ENCODE results near the gene WWC2.
"Not testable (repeated sequence)": the region's sequence is repeated elsewhere in the genome, so short reads cannot be mapped to it uniquely, and the experiment has no call there.

Gene WWC2

GRCh38 chr4:183118585-183118984, 19.5 kb downstream of the WWC2 start:
- H3K79me2 ChIP-seq, result no peaks in the 10 kb centered on the region
- no peak overlapping the region for H3K27ac ChIP-seq
- H3K4me2 ChIP-seq (ENCODE audit: low read length), result no peak overlapping the region
- H3K36me3 ChIP-seq (ENCODE audit: control insufficient read depth, insufficient read depth, low read length), result no peaks in the 10 kb centered on the region
- H3K27me3 ChIP-seq (ENCODE audit: control insufficient read depth, insufficient read depth, low read length), result no peaks in the 10 kb centered on the region
- H3K9ac ChIP-seq, result no peak overlapping the region
- H3K4me1 ChIP-seq, result no peaks in the 10 kb centered on the region
- TF ChIP-seq CTCF (IDR thresholded peaks at IDR 0.05), result no peak
- H2AFZ ChIP-seq, result no peak overlapping the region
- H3K9me3 ChIP-seq (ENCODE audit: control insufficient read depth, low read length), result no peaks in the 10 kb centered on the region
- H3K4me3 ChIP-seq (ENCODE audit: low read depth, low read length), result no peak overlapping the region

- not testable (repeated sequence) for H3K4me1 ChIP-seq; H3K27me3 ChIP-seq (ENCODE audit: control insufficient read depth, insufficient read depth, low read length); H3K79me2 ChIP-seq; H3K9me3 ChIP-seq (ENCODE audit: control insufficient read depth, low read length); H3K9ac ChIP-seq; H3K36me3 ChIP-seq (ENCODE audit: control insufficient read depth, insufficient read depth, low read length); H3K27ac ChIP-seq; H3K4me2 ChIP-seq (ENCODE audit: low read length); H2AFZ ChIP-seq; H3K4me3 ChIP-seq (ENCODE audit: low read depth, low read length)
Observed at GRCh38 chr4:183121660-183122059, 22.6 kb downstream of the WWC2 start.

- no peaks in the 10 kb centered on the region for H3K36me3 ChIP-seq (ENCODE audit: control insufficient read depth, insufficient read depth, low read length)
- no peaks in the 10 kb centered on the region for H3K27me3 ChIP-seq (ENCODE audit: control insufficient read depth, insufficient read depth, low read length)
- H3K9ac ChIP-seq, result no peak overlapping the region
- no peak overlapping the region for H3K4me3 ChIP-seq (ENCODE audit: low read depth, low read length)
- no peak overlapping the region for H3K27ac ChIP-seq
- no peaks in the 10 kb centered on the region for H3K9me3 ChIP-seq (ENCODE audit: control insufficient read depth, low read length)
- no peaks in the 10 kb centered on the region for H3K79me2 ChIP-seq
- H3K4me2 ChIP-seq (ENCODE audit: low read length), result no peak overlapping the region
- no peak overlapping the region for H2AFZ ChIP-seq
- H3K4me1 ChIP-seq, result no peaks in the 10 kb centered on the region
- TF ChIP-seq CTCF (IDR thresholded peaks at IDR 0.05), result no peak
Observed at GRCh38 chr4:183124228-183124627, 25.2 kb downstream of the WWC2 start.

- Histone ChIP-seq H3K4me1 (no peaks in the 10 kb centered on the region), H2AFZ (no peak overlapping the region), H3K27ac (no peak overlapping the region)
Observed at GRCh38 chr4:183124865-183125264, 25.8 kb downstream of the WWC2 start.

GRCh38 chr4:183129125-183129524, 30.1 kb downstream of the WWC2 start:
- no peak for TF ChIP-seq CTCF (IDR thresholded peaks at IDR 0.05)
- no peak overlapping the region for H3K4me3 ChIP-seq (ENCODE audit: low read depth, low read length)

More at GRCh38 chr4:183124865-183125264, 25.8 kb downstream of the WWC2 start:
- no peak overlapping the region for H3K9ac ChIP-seq
- no peak overlapping the region for H3K4me3 ChIP-seq (ENCODE audit: low read depth, low read length)
- H3K79me2 ChIP-seq, result no peaks in the 10 kb centered on the region
- no peaks in the 10 kb centered on the region for H3K36me3 ChIP-seq (ENCODE audit: control insufficient read depth, insufficient read depth, low read length)
- no peak for TF ChIP-seq CTCF (IDR thresholded peaks at IDR 0.05)
- H3K4me2 ChIP-seq (ENCODE audit: low read length), result no peak overlapping the region
- H3K9me3 ChIP-seq (ENCODE audit: control insufficient read depth, low read length), result no peaks in the 10 kb centered on the region
- no peaks in the 10 kb centered on the region for H3K27me3 ChIP-seq (ENCODE audit: control insufficient read depth, insufficient read depth, low read length)

More at GRCh38 chr4:183129125-183129524, 30.1 kb downstream of the WWC2 start:
- Histone ChIP-seq H2AFZ (no peak overlapping the region), H3K4me1 (no peaks in the 10 kb centered on the region), H3K27me3 (ENCODE audit: control insufficient read depth, insufficient read depth, low read length) (no peaks in the 10 kb centered on the region), H3K79me2 (no peaks in the 10 kb centered on the region), H3K27ac (no peak overlapping the region), H3K9me3 (ENCODE audit: control insufficient read depth, low read length) (no peaks in the 10 kb centered on the region), H3K9ac (no peak overlapping the region), H3K4me2 (ENCODE audit: low read length) (no peak overlapping the region), H3K36me3 (ENCODE audit: control insufficient read depth, insufficient read depth, low read length) (no peaks in the 10 kb centered on the region)

Data from parathyroid adenoma (tissue), 2 donors.